K562 (cell line): Measurements from ENCODE around the gene MLLT1. TPM values are rescaled to one million over a fixed set of nuclear protein-coding genes. Genes with fewer than 3 reads are reported as not detected.

Source experiments
- BRCA1 ChIP-seq, 2 experiments: fragments of 450-650 bp in 1 of 2; sonication (generic) in 1 of 2; formaldehyde crosslinking in 1 of 2; IDR thresholded peaks; 2 replicates each; pipeline versions ENCODE4 v1.5.0 to v1.6.1; 2017 to 2020; ENCODE audit warnings: mild to moderate bottlenecking in 1 of 2, missing genetic modification reagents in 1 of 2
- CHD4 ChIP-seq: fragments of 200-600 bp; sonication (generic); IDR thresholded peaks from 3 replicates; pipeline ENCODE4 v1.6.1; 2012; ENCODE audit warnings: low read depth, mild to moderate bottlenecking, mixed read lengths, low read length, inconsistent platforms; ENCODE audit not compliant: insufficient read depth, insufficient replicate concordance, poor library complexity, severe bottlenecking
- E2F3 ChIP-seq: fragments of 250-450 bp; sonication (Bioruptor Pico); IDR thresholded peaks from 2 replicates; pipeline ENCODE4 v1.4.0; 2020; ENCODE audit warnings: mild to moderate bottlenecking
- HNRNPLL ChIP-seq: fragments of 200-400 bp; formaldehyde crosslinking; IDR thresholded peaks from 2 replicates; pipeline ENCODE4 v1.6.1; 2017; ENCODE audit warnings: low read length, low read depth, mild to moderate bottlenecking; ENCODE audit not compliant: poor library complexity, severe bottlenecking
- ILK ChIP-seq: fragments of 450-650 bp; IDR thresholded peaks from 2 replicates; pipeline ENCODE4 v1.6.1; 2016; ENCODE audit warnings: missing genetic modification characterization, low read depth, mild to moderate bottlenecking, missing compliant biosample characterization, moderate library complexity, borderline replicate concordance
- MITF ChIP-seq: IDR thresholded peaks from 2 replicates; pipeline ENCODE4 v1.6.1; 2014; ENCODE audit warnings: antibody characterized with exemption
- NCOA2 ChIP-seq, 2 experiments: fragments of 450-650 bp; IDR thresholded peaks; 2 replicates each; pipeline ENCODE4 v1.6.1; 2018; ENCODE audit warnings: mild to moderate bottlenecking in 2 of 2, moderate library complexity in 1 of 2; ENCODE audit not compliant: partially characterized antibody in 2 of 2
- NR0B1 ChIP-seq: fragments of 450-650 bp; IDR thresholded peaks from one replicate; pipeline ENCODE4 v1.6.1; 2018; ENCODE audit warnings: mild to moderate bottlenecking, moderate library complexity; ENCODE audit not compliant: partially characterized antibody
- PHF20 ChIP-seq: fragments of 450-650 bp; IDR thresholded peaks from 2 replicates; pipeline ENCODE4 v1.6.1; 2018; ENCODE audit not compliant: partially characterized antibody
- PYGO2 ChIP-seq: fragments of 450-650 bp; IDR thresholded peaks from 2 replicates; pipeline ENCODE4 v1.6.1; 2016; ENCODE audit warnings: mild to moderate bottlenecking, missing genetic modification characterization, moderate library complexity, missing compliant biosample characterization
- RBM25 ChIP-seq: fragments of 200-400 bp; formaldehyde crosslinking; IDR thresholded peaks from 2 replicates; pipeline ENCODE4 v1.6.1; 2018; ENCODE audit warnings: low read length, low read depth, moderate library complexity; ENCODE audit not compliant: severe bottlenecking
- SAFB ChIP-seq: fragments of 200-400 bp; formaldehyde crosslinking; IDR thresholded peaks from 2 replicates; pipeline ENCODE4 v1.6.1; 2017; ENCODE audit warnings: low read depth, low read length, borderline replicate concordance
- ZBTB2 ChIP-seq: fragments of 450-650 bp; IDR thresholded peaks from 2 replicates; pipeline ENCODE4 v1.6.1; 2016; ENCODE audit warnings: antibody characterized with exemption
- ZBTB26 ChIP-seq: fragments of 450-650 bp; formaldehyde crosslinking; IDR thresholded peaks from 2 replicates; pipeline ENCODE4 v1.4.0; 2022; ENCODE audit warnings: missing genetic modification characterization
- ZBTB8A ChIP-seq: fragments of 450-650 bp; IDR thresholded peaks from 2 replicates; pipeline ENCODE4 v1.6.1; 2018; ENCODE audit warnings: mild to moderate bottlenecking, moderate library complexity; ENCODE audit not compliant: partially characterized antibody
- ZC3H4 ChIP-seq: sonication (generic); formaldehyde crosslinking; IDR thresholded peaks from 2 replicates; pipeline ENCODE4 v1.9.0; 2021; ENCODE audit warnings: missing genetic modification reagents, borderline replicate concordance
- ZFPM2 ChIP-seq: fragments of 250-450 bp; sonication (Bioruptor Pico); IDR thresholded peaks from 2 replicates; pipeline ENCODE4 v1.5.1; 2022; ENCODE audit warnings: mild to moderate bottlenecking
- ZNF511 ChIP-seq: sonication (generic); formaldehyde crosslinking; IDR thresholded peaks from 2 replicates; pipeline ENCODE4 v1.8.0; 2022; ENCODE audit warnings: mild to moderate bottlenecking, missing genetic modification reagents
- ZNF707 ChIP-seq: fragments of 250-450 bp; sonication (Bioruptor Pico); conservative IDR thresholded peaks from 2 replicates; pipeline ENCODE4 v1.8.0; 2022; ENCODE audit warnings: inconsistent platforms, mild to moderate bottlenecking, moderate library complexity
- ZZZ3 ChIP-seq: fragments of 450-650 bp; IDR thresholded peaks from 2 replicates; pipeline ENCODE4 v1.6.1; 2016; ENCODE audit warnings: antibody characterized with exemption, mild to moderate bottlenecking, moderate library complexity
- polyA plus RNA-seq, 8 experiments: library from polyadenylated mRNA; depleted of rRNA in 4 of 8; stranded (reverse) in 5 of 8; unstranded in 3 of 8; fragments of >200 nt; fragmentation: Nextera tagmentation in 2 of 8; fragmentation: Illumina TruSeq in 1 of 8; extraction: Ambion mirVana in 2 of 8; extraction: Trizol in 1 of 8; gene quantifications; 2 replicates each; pipeline versions ENCODE4 v1.2.1 to v1.2.3, GENCODE V29; 2011 to 2014; ENCODE audit warnings: inconsistent platforms in 1 of 8, missing spikeins in 1 of 8
- total RNA-seq, 7 experiments: library from RNA; depleted of rRNA in 6 of 7; stranded (reverse); fragments of >200 nt in 6 of 7; fragmentation: Illumina TruSeq in 2 of 7; extraction: Trizol in 2 of 7; gene quantifications; 2 replicates each; pipeline versions ENCODE4 v1.2.1 to v1.2.3, GENCODE V29; 2011 to 2021; ENCODE audit warnings: low replicate concordance in 1 of 7

The MLLT1 gene
- total and polyA plus RNA-seq, 9 of the 15 experiments (the other 6 are each of a cell fraction or from before 2014, with no cell fraction given): 0.23 to 63.5 (median 15.4) TPM

- TF ChIP-seq ZBTB2 (no peak), RBM25 (peak; percentile 100), ZZZ3 (no peak), CHD4 (peak; percentile 94), PYGO2 (tag) (no peak), ZFPM2 (no peak), MITF (no peak), E2F3 (CRISPR knock-in tag) (no peak), ZBTB26 (CRISPR knock-in tag) (no peak), SAFB (no peak), HNRNPLL (no peak), PHF20 (peak; percentile 34), ZC3H4 (CRISPR knock-in tag) (no peak), BRCA1 (IDR thresholded peaks at IDR 0.05) (no peak), BRCA1 (CRISPR knock-in tag; IDR thresholded peaks at IDR 0.05) (no peak), ZNF707 (CRISPR knock-in tag) (no peak), ZBTB8A (no peak), NR0B1 (no peak), ZNF511 (CRISPR knock-in tag) (0 out of 2 replicates have a peak, but pooled peaks have one; percentile 28), NCOA2 (IDR thresholded peaks at IDR 0.05; ENCODE audit: partially characterized antibody in 2 of 2) (no peak), ILK (tag) (no peak)
Observed at GRCh38 chr19:6279931-6280591, at the start of gene MLLT1 (continued).
